GM21528 (cell line): ENCODE measurements around the gene OLIG3.

Experiments
- ATAC-seq: cut with Tn5 transposase; IDR thresholded peaks from one replicate; pipeline ENCODE4 v1.9.1; 2021; ENCODE audit warnings: mild to moderate bottlenecking, moderate library complexity; ENCODE audit not compliant: unreplicated experiment, low FRiP score

OLIG3 gene

DNA sequence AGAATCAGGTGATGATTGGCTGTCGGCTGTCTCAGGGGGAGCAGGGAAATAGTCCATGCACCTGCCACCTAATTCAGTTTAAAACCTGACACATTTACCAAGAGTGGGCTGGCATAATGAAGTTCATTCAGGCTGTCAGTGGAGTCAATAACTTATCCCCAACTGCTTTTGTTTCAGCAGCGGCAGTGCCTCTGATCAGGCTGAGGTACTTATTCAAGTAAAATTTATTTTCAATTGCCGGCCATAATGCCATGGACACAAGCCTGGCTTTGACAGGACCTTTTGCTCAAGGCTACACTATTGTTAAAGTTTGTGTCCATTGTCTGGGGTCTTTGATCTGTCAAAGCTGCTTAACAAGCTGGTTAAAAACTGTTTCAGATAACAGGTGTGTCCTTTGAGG, 20.6 kb downstream of the OLIG3 start:
- no peak for ATAC-seq

DNA sequence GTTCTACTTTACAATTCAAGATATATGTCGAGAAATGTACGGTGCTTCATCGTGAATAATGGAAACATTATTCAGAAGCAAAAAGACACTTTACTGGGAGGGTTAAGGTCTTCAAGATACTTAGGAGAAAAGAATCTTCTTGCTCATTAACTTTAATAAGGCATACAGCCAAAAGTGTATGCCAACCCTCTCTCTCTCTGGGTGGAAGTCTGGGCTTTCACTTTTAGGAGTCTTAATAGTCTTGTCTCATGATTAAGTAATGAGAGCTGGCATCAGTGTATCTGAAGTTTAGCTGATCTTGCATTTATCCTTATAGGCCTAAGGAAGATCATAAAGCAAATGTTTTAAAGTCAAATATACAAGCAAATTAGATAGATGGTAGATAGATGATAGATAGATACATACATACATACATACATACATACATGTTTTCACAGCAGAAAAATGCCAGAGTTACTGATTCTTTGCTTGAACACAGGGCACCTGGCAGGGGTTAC, 21.5 kb downstream of the OLIG3 start:
- no peak for ATAC-seq

DNA sequence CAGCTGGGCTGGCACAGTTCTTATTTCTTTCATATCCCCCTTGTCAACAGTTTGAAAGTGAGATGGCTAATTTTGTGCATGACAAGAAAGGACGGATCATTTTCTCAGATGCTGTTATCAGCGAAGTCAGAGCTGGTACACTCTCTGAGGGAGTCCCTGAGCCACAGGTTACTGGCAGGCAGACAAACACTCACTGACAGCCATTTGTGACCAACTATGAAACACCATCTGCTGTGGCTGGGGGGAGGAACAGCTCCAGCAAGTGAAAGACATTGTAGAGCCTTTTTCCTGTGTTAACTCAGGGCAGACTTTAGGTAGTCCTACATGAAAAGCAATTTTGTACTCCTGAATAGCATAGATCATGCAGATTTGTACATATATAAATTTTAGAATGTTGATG, 22.2 kb downstream of the OLIG3 start:
- no peak for ATAC-seq

DNA sequence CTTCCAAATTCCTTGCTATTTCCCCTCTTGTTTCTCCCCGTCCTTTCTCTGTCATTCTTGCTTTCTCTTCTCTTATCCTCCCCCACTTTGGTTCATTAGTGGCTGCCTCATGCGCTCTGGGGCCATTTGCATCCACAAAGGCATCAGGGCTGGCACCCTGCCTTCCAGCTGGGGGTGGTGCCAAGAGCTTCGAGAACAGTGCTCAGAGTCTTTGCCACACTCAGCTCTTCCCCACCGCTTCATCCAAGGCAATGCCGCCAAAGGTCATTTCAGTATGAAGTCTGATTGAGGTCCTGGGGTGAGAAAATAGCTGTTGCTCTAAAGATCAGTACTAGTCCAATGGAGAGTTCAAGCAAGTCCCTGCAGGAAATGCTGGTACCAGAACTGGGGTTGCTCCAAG, 22.7 kb downstream of the OLIG3 start:
- no peak for ATAC-seq

DNA sequence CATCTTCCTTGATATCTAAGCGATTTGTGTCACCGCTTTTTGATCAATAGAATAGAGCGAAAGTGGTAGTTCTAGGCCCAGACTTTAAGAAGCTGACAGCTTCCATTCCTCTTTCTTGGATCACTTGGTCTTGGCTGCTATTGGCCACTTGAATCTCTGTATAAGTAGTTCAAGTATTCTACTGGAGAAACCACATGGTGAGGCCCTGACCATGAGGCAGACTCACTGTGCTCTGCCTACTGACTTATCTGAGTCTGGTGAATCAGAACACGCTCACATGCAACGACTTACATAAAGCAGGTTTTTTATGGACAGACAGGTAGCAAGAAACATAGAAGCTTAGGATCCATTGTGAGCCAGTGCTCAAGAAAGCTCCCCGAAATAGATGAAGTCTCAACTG, 27.0 kb downstream of the OLIG3 start:
- no peak for ATAC-seq

DNA sequence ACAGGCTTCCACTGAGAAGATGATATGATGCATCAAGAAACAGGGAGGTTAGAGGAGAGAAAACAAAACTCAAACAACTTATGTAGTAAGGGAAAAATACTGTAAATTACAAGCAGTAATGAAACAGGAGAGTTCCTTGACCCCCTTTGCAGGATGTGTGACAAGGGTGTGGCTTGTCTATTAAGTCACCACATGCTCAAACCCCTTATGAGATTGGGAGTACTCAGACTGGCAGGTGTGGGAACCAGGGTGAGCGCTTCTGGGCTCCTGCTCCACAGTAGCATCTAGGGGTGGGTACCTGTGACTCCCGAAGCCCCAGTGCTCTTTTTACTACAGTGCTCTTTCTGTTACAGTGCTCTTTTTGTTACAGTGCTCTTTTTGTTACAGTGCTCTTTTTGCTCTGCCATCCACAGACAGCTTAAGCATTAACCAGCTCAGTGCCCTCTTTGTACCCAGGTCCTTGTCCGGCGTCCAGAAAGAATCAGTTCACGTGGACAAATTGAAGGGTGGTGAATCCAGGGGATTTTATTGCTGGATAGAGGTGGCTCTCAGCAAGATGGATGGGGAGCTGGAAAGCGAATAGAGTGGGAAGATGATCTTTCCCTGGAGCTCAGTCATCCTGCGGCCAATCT, 28.7 kb downstream of the OLIG3 start:
- no peak for ATAC-seq

DNA sequence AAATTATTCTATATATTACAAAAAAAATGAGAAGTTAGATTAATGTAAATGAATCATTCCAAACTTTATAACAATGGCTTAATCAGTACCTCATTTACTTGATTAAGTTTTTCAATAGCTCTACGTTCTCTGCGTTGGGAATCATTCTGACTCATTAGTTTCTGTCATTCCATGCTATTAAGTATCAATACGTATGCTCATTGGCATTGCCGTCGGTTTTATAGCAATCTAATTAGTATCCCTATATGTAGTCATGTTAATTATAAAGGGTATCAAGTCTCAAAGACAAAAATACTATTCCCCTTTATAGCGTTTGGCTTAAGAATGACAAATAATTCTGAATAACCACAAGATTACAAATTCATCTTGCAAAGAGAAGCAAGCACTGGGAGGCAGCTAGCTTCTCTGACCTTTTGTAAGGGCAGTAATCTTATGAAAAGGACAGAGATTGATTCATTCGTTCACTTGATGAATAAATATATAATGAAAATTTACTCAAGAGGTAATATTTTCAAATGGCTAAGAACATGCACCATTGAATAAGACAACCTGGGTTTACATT, 41.8 kb downstream of the OLIG3 start:
- no peak for ATAC-seq

DNA sequence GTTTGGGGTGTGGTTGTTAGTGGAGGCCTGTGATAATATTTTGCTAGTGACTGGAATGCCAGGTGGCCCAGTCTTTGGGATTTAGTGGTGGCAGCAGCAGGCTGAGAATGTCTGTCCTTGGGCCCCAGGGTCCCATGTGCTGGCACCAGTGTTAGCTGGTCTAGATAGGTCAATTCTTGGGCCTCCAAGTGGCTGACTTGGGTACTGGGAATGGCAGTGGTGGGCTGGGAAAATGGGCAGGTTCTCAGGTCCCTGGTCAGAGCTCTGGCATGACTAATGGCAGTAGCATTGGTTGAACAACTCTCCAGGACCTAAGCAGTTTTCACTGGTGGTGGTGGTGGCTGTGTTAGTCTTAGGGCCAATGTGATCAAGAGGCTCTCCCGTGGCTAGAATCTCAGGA, 50.3 kb downstream of the OLIG3 start:
- ATAC-seq: no peak
